ENCODE measurements around the gene CUL9. TPM values are rescaled to one million over a fixed set of nuclear protein-coding genes. Genes with fewer than 3 reads are reported as not detected.
A peak's percentile ranks its signal among the peaks of the same experiment; 100 is the strongest.

CUL9 gene
- total RNA-seq, 1 donor from 2014 or later: 14.1 TPM

- Histone ChIP-seq H3K9me3 (ENCODE audit: low read depth) (no peaks in the 10 kb centered on the region), H3K4me3 (no peak overlapping the region), H3K9ac (no peak overlapping the region), H3K4me2 (no peak overlapping the region), H3F3A (ENCODE audit: low read depth) (no peaks in the 10 kb centered on the region), H3K36me3 (no peaks in the 10 kb centered on the region), H3K79me2 (ENCODE audit: low read depth) (no peaks in the 10 kb centered on the region), H3K27ac (no peak overlapping the region), H3K4me1 (no peaks in the 10 kb centered on the region), H3K27me3 (no peaks in the 10 kb centered on the region), H2AFZ (replicated peaks) (no peak overlapping the region), H4K20me1 (ENCODE audit: low read depth) (no peaks in the 10 kb centered on the region)
- H3K4me1 Mint-ChIP-seq: no peaks in the 10 kb centered on the region
- H3K36me3 Mint-ChIP-seq: peaks cover 9% of the 10 kb centered on the region
- peak; percentile 30 for TF ChIP-seq CTCF (IDR thresholded peaks at IDR 0.05)
- no peak for TF ChIP-seq EZH2phosphoT487 (IDR thresholded peaks at IDR 0.05)
- TF ChIP-seq EZH2 (IDR thresholded peaks at IDR 0.05): no peak
- no peak for DNase-seq (ENCODE audit: low spot score)
- H3K27ac Mint-ChIP-seq: no peak overlapping the region
- no peaks in the 10 kb centered on the region for H3K27me3 Mint-ChIP-seq (ENCODE audit: insufficient read depth, low read depth)
- H3K4me3 Mint-ChIP-seq: no peak overlapping the region
- H3K9me3 Mint-ChIP-seq: no peaks in the 10 kb centered on the region
These were observed 30.0 kb downstream of the CUL9 start for GRCh38 chr6:43211955-43212354.

GRCh38 chr6:43213431-43213830 lies 31.4 kb downstream of the CUL9 start:
- Mint-ChIP-seq H3K4me1 (no peaks in the 10 kb centered on the region), H3K27me3 (ENCODE audit: insufficient read depth, low read depth) (no peaks in the 10 kb centered on the region), H3K4me3 (no peak overlapping the region), H3K36me3 (peaks cover 9% of the 10 kb centered on the region), H3K9me3 (no peaks in the 10 kb centered on the region), H3K27ac (peak overlapping the region; percentile 74)
- no peaks in the 10 kb centered on the region for H3K4me1 ChIP-seq
- H3K27me3 ChIP-seq: no peaks in the 10 kb centered on the region
- no peaks in the 10 kb centered on the region for H3K79me2 ChIP-seq (ENCODE audit: low read depth)
- H2AFZ ChIP-seq (replicated peaks): no peak overlapping the region
- no peak overlapping the region for H3K4me2 ChIP-seq
- no peaks in the 10 kb centered on the region for H3F3A ChIP-seq (ENCODE audit: low read depth)
- no peak for TF ChIP-seq CTCF (IDR thresholded peaks at IDR 0.05)
- no peak for TF ChIP-seq EZH2phosphoT487 (IDR thresholded peaks at IDR 0.05)
- no peak for TF ChIP-seq EZH2 (IDR thresholded peaks at IDR 0.05)
- no peak overlapping the region for H3K4me3 ChIP-seq
- no peak for DNase-seq (ENCODE audit: low spot score)
- no peaks in the 10 kb centered on the region for H3K36me3 ChIP-seq
- no peak overlapping the region for H3K9ac ChIP-seq
- no peak overlapping the region for H3K27ac ChIP-seq
- no peaks in the 10 kb centered on the region for H3K9me3 ChIP-seq (ENCODE audit: low read depth)
- no peaks in the 10 kb centered on the region for H4K20me1 ChIP-seq (ENCODE audit: low read depth)

DNA sequence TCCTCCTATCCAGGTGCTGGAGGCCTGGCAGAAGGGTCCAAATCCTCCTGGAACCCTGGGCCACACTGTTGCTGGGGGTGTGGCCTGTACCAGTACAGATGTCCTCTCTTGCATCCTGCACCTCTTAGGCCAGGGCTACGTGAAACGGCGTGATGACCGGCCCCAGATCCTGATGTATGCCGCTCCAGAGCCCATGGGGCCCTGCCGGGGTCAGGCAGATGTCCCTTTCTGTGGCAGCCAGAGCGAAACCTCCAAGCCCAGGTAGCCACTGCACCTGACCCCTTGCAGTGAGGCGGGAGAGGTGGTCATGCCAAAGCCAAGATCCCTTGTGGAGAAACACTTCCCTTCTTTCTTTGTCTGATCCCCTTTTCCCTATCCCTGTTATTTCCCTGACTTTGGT lies 33.1 kb downstream of the CUL9 start:
- Mint-ChIP-seq H3K4me1 (peaks cover 2% of the 10 kb centered on the region), H3K36me3 (peaks cover 9% of the 10 kb centered on the region), H3K4me3 (no peak overlapping the region), H3K27ac (no peak overlapping the region), H3K9me3 (no peaks in the 10 kb centered on the region), H3K27me3 (ENCODE audit: insufficient read depth, low read depth) (no peaks in the 10 kb centered on the region)
- TF ChIP-seq EZH2 (IDR thresholded peaks at IDR 0.05) (no peak), CTCF (IDR thresholded peaks at IDR 0.05) (no peak)
- no peaks in the 10 kb centered on the region for H3K36me3 ChIP-seq
- H3K9me3 ChIP-seq (ENCODE audit: low read depth): no peaks in the 10 kb centered on the region
- H3K4me1 ChIP-seq: no peaks in the 10 kb centered on the region
- no peak overlapping the region for H3K27ac ChIP-seq
- no peak overlapping the region for H3K9ac ChIP-seq
- H3K79me2 ChIP-seq (ENCODE audit: low read depth): no peaks in the 10 kb centered on the region
- H2AFZ ChIP-seq (replicated peaks): no peak overlapping the region
- H3F3A ChIP-seq (ENCODE audit: low read depth): no peaks in the 10 kb centered on the region
- no peaks in the 10 kb centered on the region for H3K27me3 ChIP-seq
- H3K4me3 ChIP-seq: no peak overlapping the region
- H4K20me1 ChIP-seq (ENCODE audit: low read depth): no peaks in the 10 kb centered on the region
- no peak overlapping the region for H3K4me2 ChIP-seq
- no peak for DNase-seq (ENCODE audit: low spot score)

- H3K9me3 ChIP-seq (ENCODE audit: low read depth): no peaks in the 10 kb centered on the region
- H3F3A ChIP-seq (ENCODE audit: low read depth): no peaks in the 10 kb centered on the region
- DNase-seq (ENCODE audit: low spot score): no peak
- H3K79me2 ChIP-seq (ENCODE audit: low read depth): no peaks in the 10 kb centered on the region
- no peak for TF ChIP-seq CTCF (IDR thresholded peaks at IDR 0.05)
- TF ChIP-seq EZH2 (IDR thresholded peaks at IDR 0.05): no peak
- no peak for TF ChIP-seq EZH2phosphoT487 (IDR thresholded peaks at IDR 0.05)
- H3K36me3 Mint-ChIP-seq: peaks cover 9% of the 10 kb centered on the region
- no peaks in the 10 kb centered on the region for H3K36me3 ChIP-seq
- no peak overlapping the region for H3K4me3 Mint-ChIP-seq
- H3K9ac ChIP-seq: no peak overlapping the region
- H2AFZ ChIP-seq (replicated peaks): no peak overlapping the region
- peaks cover 2% of the 10 kb centered on the region for H3K4me1 Mint-ChIP-seq
- no peaks in the 10 kb centered on the region for H3K9me3 Mint-ChIP-seq
- no peak overlapping the region for H3K4me3 ChIP-seq
- H3K27ac Mint-ChIP-seq: no peak overlapping the region
- no peaks in the 10 kb centered on the region for H3K4me1 ChIP-seq
- H3K27me3 ChIP-seq: no peaks in the 10 kb centered on the region
- no peak overlapping the region for H3K4me2 ChIP-seq
- no peak overlapping the region for H3K27ac ChIP-seq
- no peaks in the 10 kb centered on the region for H4K20me1 ChIP-seq (ENCODE audit: low read depth)
- H3K27me3 Mint-ChIP-seq (ENCODE audit: insufficient read depth, low read depth): no peaks in the 10 kb centered on the region
These were observed 34.2 kb downstream of the CUL9 start for GRCh38 chr6:43216200-43216599.

Measured in neural progenitor cell (in vitro differentiated cells).